ENCODE data around the gene PLET1. TPM values are rescaled to one million over a fixed set of nuclear protein-coding genes. Genes with fewer than 3 reads are reported as not detected.
A peak's percentile ranks its signal among the peaks of the same experiment; 100 is the strongest.

PLET1 gene
- total and polyA plus RNA-seq, 2 experiments from 2014 or later: not detected

DNA sequence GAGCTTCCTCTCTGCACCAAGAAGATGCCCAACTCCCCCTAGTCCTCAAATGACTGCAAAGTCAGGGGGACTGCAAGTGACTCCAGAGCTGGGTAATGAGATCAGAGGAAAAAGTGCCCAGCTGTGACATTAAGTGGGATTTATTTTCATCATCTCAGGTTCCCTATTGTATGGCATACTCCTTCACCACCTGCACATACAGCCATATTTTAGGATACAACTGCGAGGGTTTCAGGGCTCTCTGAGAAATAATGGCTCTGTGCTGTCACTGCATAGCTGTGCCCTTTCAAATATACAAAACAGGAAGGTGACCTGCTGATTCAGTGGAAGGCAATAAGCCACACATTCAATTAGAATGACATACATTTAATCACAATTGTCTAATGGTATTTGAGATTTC is 45.6 kb upstream of the PLET1 start:
- no peaks in the 10 kb centered on the region for H3K36me3 ChIP-seq (ENCODE audit: low read depth)
- no peaks in the 10 kb centered on the region for H3K9me2 ChIP-seq (ENCODE audit: insufficient read depth)
- no peak for DNase-seq
- H3K4me2 ChIP-seq (ENCODE audit: unreplicated experiment): no peak overlapping the region
- no peaks in the 10 kb centered on the region for H3F3A ChIP-seq (ENCODE audit: insufficient read depth)
- in situ Hi-C loops (cut with MboI): no loop called here
- no peak overlapping the region for H3K27ac ChIP-seq
- no peak overlapping the region for H3K9ac ChIP-seq
- no peaks in the 10 kb centered on the region for H3K27me3 ChIP-seq (replicated peaks; ENCODE audit: insufficient read depth)
- no peaks in the 10 kb centered on the region for H3K9me3 ChIP-seq (ENCODE audit: low read depth)
- TF ChIP-seq EZH2phosphoT487 (IDR thresholded peaks at IDR 0.05; ENCODE audit: insufficient read depth, low read depth) (no peak), EZH2 (IDR thresholded peaks at IDR 0.05; ENCODE audit: insufficient read depth, poor library complexity, severe bottlenecking) (no peak)
- H3K4me1 ChIP-seq (ENCODE audit: insufficient read depth): peaks cover 21% of the 10 kb centered on the region
- H4K20me1 ChIP-seq (ENCODE audit: insufficient read depth): no peaks in the 10 kb centered on the region
- 85 to 92% methylated on average over 1 of the region's 1 CpG for WGBS, 2 experiments (ENCODE audit: low coverage in 1 of 2, low lambda C conversion rate in 2 of 2, missing lambda C conversion rate in 2 of 2)
- no peak overlapping the region for H3K4me3 ChIP-seq
- H3K79me2 ChIP-seq (ENCODE audit: insufficient read depth): no peaks in the 10 kb centered on the region
- H2AFZ ChIP-seq: no peak overlapping the region

DNA sequence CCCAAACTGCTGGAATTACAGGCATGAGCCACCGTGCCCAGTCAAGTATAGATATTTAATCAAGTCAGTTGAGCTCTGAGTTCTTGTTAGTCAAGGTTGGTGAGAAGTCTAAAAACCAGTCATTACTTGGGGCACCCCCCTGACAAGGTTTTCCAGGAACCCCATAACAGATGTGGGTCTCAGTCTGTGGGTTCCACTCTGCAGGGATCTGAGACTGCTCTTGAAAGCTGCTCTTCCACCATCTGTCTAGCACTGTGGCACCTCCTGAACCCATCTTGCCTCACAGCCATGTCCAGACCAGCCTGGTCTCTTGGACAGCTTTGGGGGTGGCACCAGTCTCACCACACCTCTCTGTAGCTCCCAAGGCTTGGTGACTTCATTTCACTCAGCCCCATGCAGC is 44.3 kb upstream of the PLET1 start:
- H3K9me2 ChIP-seq (ENCODE audit: insufficient read depth): no peaks in the 10 kb centered on the region
- in situ Hi-C loops (cut with MboI): no loop called here
- H4K20me1 ChIP-seq (ENCODE audit: insufficient read depth): no peaks in the 10 kb centered on the region
- no peaks in the 10 kb centered on the region for H3F3A ChIP-seq (ENCODE audit: insufficient read depth)
- no peak overlapping the region for H3K9ac ChIP-seq
- peaks cover 21% of the 10 kb centered on the region for H3K4me1 ChIP-seq (ENCODE audit: insufficient read depth)
- H3K27ac ChIP-seq: no peak overlapping the region
- H3K36me3 ChIP-seq (ENCODE audit: low read depth): no peaks in the 10 kb centered on the region
- no peak overlapping the region for H3K4me2 ChIP-seq (ENCODE audit: unreplicated experiment)
- TF ChIP-seq EZH2 (IDR thresholded peaks at IDR 0.05; ENCODE audit: insufficient read depth, poor library complexity, severe bottlenecking): no peak
- TF ChIP-seq EZH2phosphoT487 (IDR thresholded peaks at IDR 0.05; ENCODE audit: insufficient read depth, low read depth): no peak
- no peaks in the 10 kb centered on the region for H3K27me3 ChIP-seq (replicated peaks; ENCODE audit: insufficient read depth)
- H2AFZ ChIP-seq: no peak overlapping the region
- H3K9me3 ChIP-seq (ENCODE audit: low read depth): no peaks in the 10 kb centered on the region
- no peaks in the 10 kb centered on the region for H3K79me2 ChIP-seq (ENCODE audit: insufficient read depth)
- H3K4me3 ChIP-seq: no peak overlapping the region
- 39 to 52% methylated on average over 1 of the region's 1 CpG for WGBS, 2 experiments (ENCODE audit: low coverage in 1 of 2, low lambda C conversion rate in 2 of 2, missing lambda C conversion rate in 2 of 2)
- no peak for DNase-seq

DNA sequence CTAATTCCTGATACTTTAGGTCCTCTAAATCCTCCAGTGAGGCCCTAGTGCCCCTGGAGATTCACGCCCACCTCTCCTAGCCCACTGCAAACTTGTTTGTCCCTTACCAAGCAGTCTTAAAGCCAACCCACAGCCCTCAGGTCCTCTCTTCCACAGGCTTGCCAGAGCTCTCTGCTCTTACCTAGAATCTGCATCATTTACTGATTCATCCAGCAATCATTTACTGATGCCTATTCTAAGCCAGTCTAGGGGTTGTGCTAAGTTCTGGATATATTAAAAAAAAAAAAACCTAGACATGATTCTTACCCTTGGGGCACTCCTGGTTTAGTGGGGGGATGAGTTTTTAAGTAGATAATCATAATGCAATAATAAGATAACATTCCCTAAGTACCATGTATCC is 43.0 kb upstream of the PLET1 start:
- no peak overlapping the region for H3K4me3 ChIP-seq
- no peak for DNase-seq
- H2AFZ ChIP-seq: no peak overlapping the region
- no peaks in the 10 kb centered on the region for H3K9me2 ChIP-seq (ENCODE audit: insufficient read depth)
- H3K9me3 ChIP-seq (ENCODE audit: low read depth): no peaks in the 10 kb centered on the region
- H3K4me1 ChIP-seq (ENCODE audit: insufficient read depth): peaks cover 21% of the 10 kb centered on the region
- in situ Hi-C loops (cut with MboI): no loop called here
- H3K27ac ChIP-seq: no peak overlapping the region
- no peaks in the 10 kb centered on the region for H3K36me3 ChIP-seq (ENCODE audit: low read depth)
- H4K20me1 ChIP-seq (ENCODE audit: insufficient read depth): no peaks in the 10 kb centered on the region
- H3K79me2 ChIP-seq (ENCODE audit: insufficient read depth): no peaks in the 10 kb centered on the region
- no peaks in the 10 kb centered on the region for H3K27me3 ChIP-seq (replicated peaks; ENCODE audit: insufficient read depth)
- no peak overlapping the region for H3K4me2 ChIP-seq (ENCODE audit: unreplicated experiment)
- 87 to 92% methylated on average over 1 of the region's 1 CpG for WGBS, 2 experiments (ENCODE audit: low coverage in 1 of 2, low lambda C conversion rate in 2 of 2, missing lambda C conversion rate in 2 of 2)
- TF ChIP-seq EZH2phosphoT487 (IDR thresholded peaks at IDR 0.05; ENCODE audit: insufficient read depth, low read depth): no peak
- TF ChIP-seq EZH2 (IDR thresholded peaks at IDR 0.05; ENCODE audit: insufficient read depth, poor library complexity, severe bottlenecking): no peak
- H3F3A ChIP-seq (ENCODE audit: insufficient read depth): no peaks in the 10 kb centered on the region
- H3K9ac ChIP-seq: no peak overlapping the region

DNA sequence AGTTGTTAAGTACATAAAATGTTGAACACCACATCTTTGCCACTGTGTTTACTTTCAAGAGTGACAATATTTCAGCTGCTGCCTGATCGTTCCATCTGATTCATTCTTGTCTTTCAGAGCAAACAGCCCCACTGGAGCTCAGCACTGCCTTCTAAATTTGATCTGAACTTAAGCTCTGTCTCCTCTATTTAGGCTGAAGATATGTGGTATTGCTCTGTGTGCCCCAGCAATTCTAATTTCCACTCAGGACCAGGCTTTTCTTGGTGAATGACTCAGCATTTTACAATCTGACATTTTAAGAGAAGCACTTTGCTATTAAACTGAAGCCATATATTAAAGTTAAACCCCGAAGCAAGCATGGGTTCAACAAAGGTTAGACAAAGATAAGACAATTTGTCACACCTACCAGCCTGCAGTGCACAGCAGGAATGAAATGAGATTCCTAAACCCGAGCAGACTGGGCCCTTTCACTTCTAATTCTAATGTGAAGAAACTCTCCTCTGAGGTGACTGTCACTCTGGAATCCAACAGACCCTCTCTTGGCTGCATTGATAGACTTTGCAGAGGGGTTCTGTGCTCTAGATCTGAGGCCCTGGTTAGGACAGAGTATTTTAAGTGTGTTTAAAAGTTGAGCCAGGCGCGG is 41.7 kb upstream of the PLET1 start:
- WGBS, 2 experiments (ENCODE audit: low coverage in 1 of 2, low lambda C conversion rate in 2 of 2, missing lambda C conversion rate in 2 of 2): 62 to 69% methylated on average over 5 of the region's 5 CpGs
- Histone ChIP-seq H3K9me2 (ENCODE audit: insufficient read depth) (no peaks in the 10 kb centered on the region), H3K9ac (peak overlapping the region; percentile 24), H3K9me3 (ENCODE audit: low read depth) (no peaks in the 10 kb centered on the region), H3K36me3 (ENCODE audit: low read depth) (no peaks in the 10 kb centered on the region), H4K20me1 (ENCODE audit: insufficient read depth) (no peaks in the 10 kb centered on the region), H3K4me2 (ENCODE audit: unreplicated experiment) (peak overlapping the region; percentile 51), H3K4me3 (no peak overlapping the region), H3K27me3 (replicated peaks; ENCODE audit: insufficient read depth) (no peaks in the 10 kb centered on the region), H3K27ac (peak overlapping the region; percentile 21), H2AFZ (peak overlapping the region; percentile 72), H3F3A (ENCODE audit: insufficient read depth) (no peaks in the 10 kb centered on the region), H3K79me2 (ENCODE audit: insufficient read depth) (no peaks in the 10 kb centered on the region), H3K4me1 (ENCODE audit: insufficient read depth) (peaks cover 21% of the 10 kb centered on the region)
- in situ Hi-C loops (cut with MboI): no loop called here
- no peak for TF ChIP-seq EZH2phosphoT487 (IDR thresholded peaks at IDR 0.05; ENCODE audit: insufficient read depth, low read depth)
- no peak for TF ChIP-seq EZH2 (IDR thresholded peaks at IDR 0.05; ENCODE audit: insufficient read depth, poor library complexity, severe bottlenecking)
- DNase-seq: peak; percentile 36

All from GM23248 (cell line).